Lung (tissue), 12 donors: ENCODE data around the gene GABRG3. TPM values are rescaled to one million over a fixed set of nuclear protein-coding genes. Genes with fewer than 3 reads are reported as not detected.

Source experiments
- ATAC-seq: fragments of 200-7000 bp; cut with Tn5 transposase; one replicate; pipeline ENCODE4 v1.9.1; 2020; ENCODE audit warnings: moderate number of reproducible peaks; ENCODE audit not compliant: insufficient read depth, low FRiP score
- DNase-seq, 3 donors: peaks; one replicate each; pipeline ENCODE4 v3.0.0-alpha.2; 2013 to 2017
- H3K27ac ChIP-seq, 2 donors: one replicate each; pipeline ENCODE4 v1.5.1; 2013; ENCODE audit warnings: mild to moderate bottlenecking in 2 of 2, moderate library complexity in 2 of 2, control low read depth in 1 of 2, inconsistent platforms in 1 of 2, low read depth in 1 of 2, low read length in 1 of 2
- H3K27me3 ChIP-seq, 3 donors: one replicate each; pipeline ENCODE4 v1.5.1; 2013; ENCODE audit warnings: low read length in 2 of 3; ENCODE audit not compliant: control insufficient read depth in 3 of 3, insufficient read depth in 3 of 3
- H3K36me3 ChIP-seq, 4 donors: one replicate each; pipeline ENCODE4 v1.5.1; 2013; ENCODE audit warnings: low read length in 4 of 4, mild to moderate bottlenecking in 1 of 4, moderate library complexity in 1 of 4; ENCODE audit not compliant: control insufficient read depth in 4 of 4, insufficient read depth in 4 of 4
- H3K4me1 ChIP-seq, 5 donors: one replicate each; pipeline ENCODE4 v1.5.1; 2013; ENCODE audit warnings: low read length in 5 of 5, mild to moderate bottlenecking in 2 of 5, moderate library complexity in 1 of 5; ENCODE audit not compliant: control insufficient read depth in 5 of 5, insufficient read depth in 5 of 5
- H3K4me3 ChIP-seq: one replicate; pipeline ENCODE4 v1.5.1; 2013; ENCODE audit warnings: mild to moderate bottlenecking, control low read depth, moderate library complexity
- H3K9ac ChIP-seq, 2 donors: one replicate each; pipeline ENCODE4 v1.5.1; 2013; ENCODE audit warnings: low read length in 2 of 2, control low read depth in 1 of 2; ENCODE audit not compliant: insufficient read depth in 1 of 2
- H3K9me3 ChIP-seq, 4 donors: one replicate each; pipeline ENCODE4 v1.5.1; 2013; ENCODE audit warnings: low read length in 3 of 4, mild to moderate bottlenecking in 1 of 4, moderate library complexity in 1 of 4; ENCODE audit not compliant: control insufficient read depth in 4 of 4, insufficient read depth in 3 of 4
- WGBS, 2 donors: extraction: QIAGEN DNeasy Blood & Tissue Kit; methylation state at CpG; one replicate each; pipeline ENCODE4 v1.1.7; 2013; 5-methylcytosine and 5-hydroxymethylcytosine counted together
- polyA plus RNA-seq, 2 donors: library from polyadenylated mRNA; stranded (reverse); fragments of 200-250 nt; gene quantifications; one replicate each; pipeline ENCODE4 v1.2.1, GENCODE V29; 2013
- total RNA-seq, 2 donors: library from RNA; depleted of rRNA in 1 of 2; stranded (reverse); fragments of >200 nt in 1 of 2; gene quantifications; one replicate each; pipeline ENCODE4 v1.2.1, GENCODE V29; 2014 to 2021
- TF ChIP-seq, protein P1 (sequence below): IDR thresholded peaks from 2 replicates; pipeline ENCODE4 v1.5.1; 2012; ENCODE audit warnings: mild to moderate bottlenecking; ENCODE audit errors: control extremely low read depth, extremely low read depth
- donor health status: control.
- donor health status: control.
- donor health status: Bipolar disorder and iron deficiency.
- donor health status: healthy.
- donor health status: DM: yes; HTN: yes; CAD: no.

The GABRG3 gene
- total and polyA plus RNA-seq, 4 donors: 16.9 TPM; not detected in 3

DNA sequence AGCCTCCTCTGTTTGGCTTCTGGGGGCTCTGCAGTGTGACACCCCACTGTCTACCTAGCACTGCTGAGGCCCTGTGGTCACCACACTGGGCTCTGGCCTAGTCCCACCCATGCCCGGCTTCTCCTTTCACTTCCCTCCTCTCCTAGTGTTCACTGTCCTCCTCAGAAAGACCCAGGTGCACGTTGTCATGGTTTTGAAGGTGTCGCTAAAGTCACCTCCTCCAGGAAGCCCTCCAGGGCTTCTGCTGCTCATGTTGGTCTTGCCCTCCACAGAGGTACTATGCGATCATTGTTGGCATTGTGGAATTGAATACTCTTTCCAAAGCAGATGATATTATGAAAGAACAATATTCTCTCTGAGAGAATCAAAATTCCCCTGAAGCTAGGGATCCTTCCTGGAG is 163.5 kb downstream of the GABRG3 start:
- Histone ChIP-seq H3K9me3 (peaks cover 0 to 2% (median 0%) of the 10 kb centered on the region in 4 donors), H3K4me3 (no peak overlapping the region), H3K27ac (no peak overlapping the region), H3K27me3 (no peaks in the 10 kb centered on the region), H3K36me3 (no peaks in the 10 kb centered on the region), H3K4me1 (no peaks in the 10 kb centered on the region), H3K9ac (no peak overlapping the region)
- WGBS, 2 donors: 92 to 96% methylated on average over 4 of the region's 4 CpGs
- DNase-seq: no peak
- ATAC-seq: no peak
- TF ChIP-seq, protein P1, sequence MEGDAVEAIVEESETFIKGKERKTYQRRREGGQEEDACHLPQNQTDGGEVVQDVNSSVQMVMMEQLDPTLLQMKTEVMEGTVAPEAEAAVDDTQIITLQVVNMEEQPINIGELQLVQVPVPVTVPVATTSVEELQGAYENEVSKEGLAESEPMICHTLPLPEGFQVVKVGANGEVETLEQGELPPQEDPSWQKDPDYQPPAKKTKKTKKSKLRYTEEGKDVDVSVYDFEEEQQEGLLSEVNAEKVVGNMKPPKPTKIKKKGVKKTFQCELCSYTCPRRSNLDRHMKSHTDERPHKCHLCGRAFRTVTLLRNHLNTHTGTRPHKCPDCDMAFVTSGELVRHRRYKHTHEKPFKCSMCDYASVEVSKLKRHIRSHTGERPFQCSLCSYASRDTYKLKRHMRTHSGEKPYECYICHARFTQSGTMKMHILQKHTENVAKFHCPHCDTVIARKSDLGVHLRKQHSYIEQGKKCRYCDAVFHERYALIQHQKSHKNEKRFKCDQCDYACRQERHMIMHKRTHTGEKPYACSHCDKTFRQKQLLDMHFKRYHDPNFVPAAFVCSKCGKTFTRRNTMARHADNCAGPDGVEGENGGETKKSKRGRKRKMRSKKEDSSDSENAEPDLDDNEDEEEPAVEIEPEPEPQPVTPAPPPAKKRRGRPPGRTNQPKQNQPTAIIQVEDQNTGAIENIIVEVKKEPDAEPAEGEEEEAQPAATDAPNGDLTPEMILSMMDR: no peak

GRCh38 chr15:27135151-27135550 is 164.2 kb downstream of the GABRG3 start:
- Histone ChIP-seq H3K9me3 (peaks cover 0 to 2% (median 0%) of the 10 kb centered on the region in 4 donors), H3K36me3 (no peaks in the 10 kb centered on the region), H3K27ac (no peak overlapping the region), H3K4me1 (no peaks in the 10 kb centered on the region), H3K9ac (no peak overlapping the region), H3K27me3 (no peaks in the 10 kb centered on the region), H3K4me3 (no peak overlapping the region)
- WGBS, 2 donors: 71 to 78% methylated on average over 1 of the region's 1 CpG
- ATAC-seq (no peak), DNase-seq (no peak)
- TF ChIP-seq, protein P1: no peak

DNA sequence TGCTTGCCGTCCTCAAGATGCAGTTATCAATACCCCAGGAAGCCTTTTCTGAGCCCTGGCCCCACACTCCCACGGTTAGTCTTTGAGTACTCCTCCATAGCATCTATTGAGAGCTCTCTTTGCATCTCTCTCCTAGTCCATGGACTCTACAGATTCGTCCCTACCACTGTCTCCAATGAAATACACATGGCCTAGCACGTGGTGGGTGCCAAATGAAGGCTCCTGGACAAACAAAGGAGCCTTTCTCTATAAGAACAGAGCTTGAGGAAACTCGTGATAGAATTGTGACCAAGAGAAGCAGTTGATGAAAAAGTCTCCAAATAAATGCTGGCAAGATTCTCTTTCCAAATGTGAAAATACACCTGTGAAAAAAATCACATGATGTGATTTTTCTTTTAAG is 166.1 kb downstream of the GABRG3 start:
- H3K36me3 ChIP-seq: no peaks in the 10 kb centered on the region
- H3K9ac ChIP-seq: no peak overlapping the region
- no peak overlapping the region for H3K27ac ChIP-seq
- H3K4me1 ChIP-seq: no peaks in the 10 kb centered on the region
- H3K9me3 ChIP-seq: peaks cover 0 to 2% (median 0%) of the 10 kb centered on the region in 4 donors
- WGBS, 2 donors: 56 to 64% methylated on average over 5 of the region's 5 CpGs
- TF ChIP-seq, protein P1: no peak
- DNase-seq: no peak
- H3K27me3 ChIP-seq: no peaks in the 10 kb centered on the region
- H3K4me3 ChIP-seq: no peak overlapping the region
- no peak for ATAC-seq

DNA sequence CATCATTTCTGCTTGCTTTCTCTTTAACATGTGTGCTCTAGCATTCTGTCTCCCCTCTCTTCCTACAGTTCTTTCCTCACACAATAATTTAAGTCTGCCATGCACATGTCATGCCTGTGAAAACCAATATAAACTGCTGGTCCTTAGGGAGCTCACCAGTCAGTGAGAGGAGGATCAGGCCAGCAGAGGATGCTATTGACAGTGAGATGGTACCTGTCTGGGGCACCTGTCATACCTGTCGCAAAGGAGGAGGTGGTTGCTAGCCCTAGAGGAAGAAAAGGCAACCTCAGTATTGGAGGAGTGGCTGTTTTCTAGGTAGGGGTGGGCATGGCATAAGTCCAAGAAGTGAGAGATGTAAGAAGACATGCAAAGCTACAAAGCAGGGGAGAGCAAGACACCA is 194.6 kb downstream of the GABRG3 start:
- peaks cover 0 to 4% (median 0%) of the 10 kb centered on the region in 4 donors for H3K9me3 ChIP-seq
- no peaks in the 10 kb centered on the region for H3K36me3 ChIP-seq
- no peak overlapping the region for H3K27ac ChIP-seq
- H3K4me1 ChIP-seq: no peaks in the 10 kb centered on the region
- H3K9ac ChIP-seq: no peak overlapping the region
- no peak overlapping the region for H3K4me3 ChIP-seq
- TF ChIP-seq, protein P1: no peak
- H3K27me3 ChIP-seq: no peaks in the 10 kb centered on the region
- WGBS, 2 donors: 93% methylated on average over 1 of the region's 1 CpG
- no peak for DNase-seq
- no peak for ATAC-seq
